ENCODE data around the gene TYMP. TPM values are rescaled to one million over a fixed set of nuclear protein-coding genes. Genes with fewer than 3 reads are reported as not detected.

TYMP gene, protein sequence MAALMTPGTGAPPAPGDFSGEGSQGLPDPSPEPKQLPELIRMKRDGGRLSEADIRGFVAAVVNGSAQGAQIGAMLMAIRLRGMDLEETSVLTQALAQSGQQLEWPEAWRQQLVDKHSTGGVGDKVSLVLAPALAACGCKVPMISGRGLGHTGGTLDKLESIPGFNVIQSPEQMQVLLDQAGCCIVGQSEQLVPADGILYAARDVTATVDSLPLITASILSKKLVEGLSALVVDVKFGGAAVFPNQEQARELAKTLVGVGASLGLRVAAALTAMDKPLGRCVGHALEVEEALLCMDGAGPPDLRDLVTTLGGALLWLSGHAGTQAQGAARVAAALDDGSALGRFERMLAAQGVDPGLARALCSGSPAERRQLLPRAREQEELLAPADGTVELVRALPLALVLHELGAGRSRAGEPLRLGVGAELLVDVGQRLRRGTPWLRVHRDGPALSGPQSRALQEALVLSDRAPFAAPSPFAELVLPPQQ
- 14.0 TPM for polyA plus RNA-seq (2012; ENCODE audit: low read depth, missing spikeins)

DNA sequence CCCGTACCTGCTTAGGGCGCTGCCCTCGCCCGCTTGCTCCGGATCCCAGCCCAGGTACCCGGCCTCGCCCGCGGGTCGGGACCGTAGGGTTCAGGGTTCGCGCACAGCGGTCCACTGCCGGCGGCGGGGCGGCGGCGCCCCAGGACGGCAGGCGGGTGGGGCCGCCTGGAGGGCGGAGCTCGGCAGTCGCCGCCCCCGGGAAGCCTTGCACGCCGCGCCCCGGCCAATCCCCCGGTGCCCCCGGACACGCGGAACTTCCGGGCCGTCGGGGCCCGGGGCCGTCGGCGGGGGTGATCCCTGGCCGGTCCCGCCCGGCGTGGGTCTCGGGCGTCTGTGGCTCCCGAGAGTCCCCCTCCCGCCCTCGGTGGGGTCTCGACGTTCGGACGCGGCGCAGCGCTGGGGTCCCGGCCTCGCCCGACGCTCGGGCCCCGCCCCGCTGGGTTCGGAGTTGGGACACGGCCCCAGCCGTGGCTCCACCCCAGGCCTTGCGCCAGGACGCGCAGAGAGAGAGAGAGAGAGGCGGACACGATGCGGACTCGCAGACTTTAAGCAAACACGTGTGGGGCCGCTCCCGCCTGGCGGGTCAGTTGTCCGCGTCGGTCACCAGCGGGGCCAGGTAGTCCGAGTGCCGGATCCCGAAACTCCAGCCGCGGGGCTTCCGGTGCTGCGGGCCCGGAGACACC, at the start of gene TYMP:
Gene TYMP (minus strand): TSS at position 116 of the 683 bp plus-strand sequence. CDS start 303 bp downstream, outside the sequence.
- TF ChIP-seq TAF1 (IDR thresholded peaks at IDR 0.05; ENCODE audit: low read depth, low read length) (peak; percentile 59; the same call in 1 of the 2 replicates), POLR2AphosphoS5 (IDR thresholded peaks at IDR 0.05; ENCODE audit: low read depth, low read length) (peak; percentile 61; the same call in 1 of the 2 replicates), POU2F2 (IDR thresholded peaks at IDR 0.05; ENCODE audit: low read depth, low read length) (peak; percentile 35), POLR2A (IDR thresholded peaks at IDR 0.05; ENCODE audit: low read depth, low read length) (no peak; the same call in 1 of the 2 replicates), SPI1 (IDR thresholded peaks at IDR 0.05; ENCODE audit: low read depth, low read length) (no peak), PAX5 (IDR thresholded peaks at IDR 0.05; ENCODE audit: insufficient read depth, low read length, severe bottlenecking) (no peak)
- FAIRE-seq (no peak), DNase-seq (ENCODE audit: insufficient read length, low spot score) (peak; percentile 65)

DNA sequence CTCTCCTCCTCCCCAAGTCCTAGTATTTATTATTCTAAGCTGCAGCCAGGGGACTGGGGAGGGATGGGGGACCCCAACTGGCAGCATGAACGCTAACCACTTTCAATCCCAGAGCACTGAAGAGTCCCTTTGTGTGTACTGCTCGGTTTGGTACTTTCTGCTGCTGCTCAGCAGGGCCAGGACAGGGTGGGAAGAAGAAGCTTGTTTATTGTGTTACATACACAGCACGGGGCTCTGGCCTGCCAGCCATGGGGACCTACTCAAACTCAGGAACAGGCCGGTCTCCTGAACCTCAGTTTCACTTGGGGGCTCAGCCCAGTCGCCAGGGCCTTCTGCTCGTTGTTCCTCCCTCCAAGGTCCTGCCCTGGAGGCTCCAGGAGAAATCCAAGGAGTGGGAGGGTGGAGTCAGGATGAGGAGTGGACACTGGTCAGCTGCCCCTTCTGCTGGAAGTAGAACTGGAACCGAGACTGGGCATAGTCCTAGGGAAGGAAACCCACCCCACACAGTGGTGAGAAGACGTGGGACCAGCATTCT, 49.0 kb upstream of the TYMP start:
- no peak for DNase-seq (ENCODE audit: insufficient read length, low spot score)
- no peak for FAIRE-seq
- TF ChIP-seq POU2F2 (IDR thresholded peaks at IDR 0.05; ENCODE audit: low read depth, low read length), result no peak
- TF ChIP-seq TAF1 (IDR thresholded peaks at IDR 0.05; ENCODE audit: low read depth, low read length), result no peak
- no peak for TF ChIP-seq POLR2A (IDR thresholded peaks at IDR 0.05; ENCODE audit: low read depth, low read length)
- TF ChIP-seq SPI1 (IDR thresholded peaks at IDR 0.05; ENCODE audit: low read depth, low read length), result no peak
- no peak for TF ChIP-seq POLR2AphosphoS5 (IDR thresholded peaks at IDR 0.05; ENCODE audit: low read depth, low read length)
- no peak for TF ChIP-seq PAX5 (IDR thresholded peaks at IDR 0.05; ENCODE audit: insufficient read depth, low read length, severe bottlenecking)

DNA sequence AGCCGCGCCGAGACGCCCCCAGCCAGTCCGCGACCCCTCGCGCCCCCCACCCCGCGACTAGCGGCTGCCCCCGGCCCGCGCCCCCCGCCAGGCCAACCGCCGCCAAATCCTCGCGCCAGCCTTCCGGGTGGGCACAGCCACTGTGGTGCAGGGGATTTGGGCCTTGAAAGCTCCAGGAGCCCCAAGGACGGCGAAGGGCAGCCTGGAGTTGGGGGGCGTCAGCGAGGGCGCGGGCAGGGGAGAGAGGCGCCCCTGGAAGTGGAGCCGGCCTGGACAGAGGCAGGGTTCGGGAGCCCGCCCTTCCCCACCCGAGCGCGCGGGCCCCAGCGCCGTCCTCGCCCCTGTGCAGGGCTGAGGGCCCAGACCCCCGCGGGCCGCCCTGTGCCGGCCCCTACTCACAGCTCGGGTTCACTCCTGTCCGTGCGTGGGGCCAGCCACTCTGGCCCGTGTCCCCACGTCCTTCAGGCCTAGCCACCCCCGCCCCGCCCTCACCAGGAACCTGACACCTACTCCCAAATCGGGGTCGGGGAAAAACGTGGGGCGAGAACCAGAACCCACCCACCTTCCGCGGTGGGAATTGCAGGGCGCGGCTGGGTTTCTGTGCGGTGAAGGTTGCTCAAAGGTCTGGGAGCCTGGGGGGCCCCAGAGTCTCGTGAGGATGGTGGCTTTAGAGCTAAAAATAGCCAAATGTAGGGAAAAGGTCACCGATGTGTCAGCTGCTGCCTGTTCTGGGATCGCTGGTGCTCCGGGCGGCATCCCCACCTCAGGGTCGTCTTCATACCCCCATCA, 48.4 kb upstream of the TYMP start, which contains the start of gene CPT1B:
Gene CPT1B (minus strand): TSS at position 441 of the 789 bp plus-strand sequence. CDS start 512 bp downstream, outside the sequence.
- TF ChIP-seq TAF1 (IDR thresholded peaks at IDR 0.05; ENCODE audit: low read depth, low read length), result no peak
- no peak for TF ChIP-seq SPI1 (IDR thresholded peaks at IDR 0.05; ENCODE audit: low read depth, low read length)
- no peak for TF ChIP-seq POLR2A (IDR thresholded peaks at IDR 0.05; ENCODE audit: low read depth, low read length)
- no peak for TF ChIP-seq POLR2AphosphoS5 (IDR thresholded peaks at IDR 0.05; ENCODE audit: low read depth, low read length)
- no peak for TF ChIP-seq PAX5 (IDR thresholded peaks at IDR 0.05; ENCODE audit: insufficient read depth, low read length, severe bottlenecking)
- TF ChIP-seq POU2F2 (IDR thresholded peaks at IDR 0.05; ENCODE audit: low read depth, low read length), result no peak
- no peak for FAIRE-seq
- no peak for DNase-seq (ENCODE audit: insufficient read length, low spot score)

DNA sequence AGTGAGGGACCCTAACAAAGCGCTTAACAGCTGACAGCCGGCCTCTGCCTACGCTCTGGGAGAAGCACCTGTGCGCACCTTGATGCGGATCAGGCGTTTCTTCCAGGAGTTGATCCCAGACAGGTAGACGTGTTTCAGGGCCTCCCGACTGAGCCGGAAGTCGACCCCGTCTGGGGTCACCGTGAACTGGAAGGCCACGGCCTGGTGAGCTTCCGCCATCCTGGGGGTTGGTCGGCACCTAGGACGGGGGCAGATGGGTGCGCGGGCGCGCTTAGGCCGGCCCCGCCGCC, 47.8 kb upstream of the TYMP start:
- FAIRE-seq, result no peak
- DNase-seq (ENCODE audit: insufficient read length, low spot score), result no peak
- TF ChIP-seq POU2F2 (IDR thresholded peaks at IDR 0.05; ENCODE audit: low read depth, low read length) (no peak), POLR2A (IDR thresholded peaks at IDR 0.05; ENCODE audit: low read depth, low read length) (no peak), TAF1 (IDR thresholded peaks at IDR 0.05; ENCODE audit: low read depth, low read length) (no peak), SPI1 (IDR thresholded peaks at IDR 0.05; ENCODE audit: low read depth, low read length) (no peak), PAX5 (IDR thresholded peaks at IDR 0.05; ENCODE audit: insufficient read depth, low read length, severe bottlenecking) (no peak), POLR2AphosphoS5 (IDR thresholded peaks at IDR 0.05; ENCODE audit: low read depth, low read length) (no peak)

DNA sequence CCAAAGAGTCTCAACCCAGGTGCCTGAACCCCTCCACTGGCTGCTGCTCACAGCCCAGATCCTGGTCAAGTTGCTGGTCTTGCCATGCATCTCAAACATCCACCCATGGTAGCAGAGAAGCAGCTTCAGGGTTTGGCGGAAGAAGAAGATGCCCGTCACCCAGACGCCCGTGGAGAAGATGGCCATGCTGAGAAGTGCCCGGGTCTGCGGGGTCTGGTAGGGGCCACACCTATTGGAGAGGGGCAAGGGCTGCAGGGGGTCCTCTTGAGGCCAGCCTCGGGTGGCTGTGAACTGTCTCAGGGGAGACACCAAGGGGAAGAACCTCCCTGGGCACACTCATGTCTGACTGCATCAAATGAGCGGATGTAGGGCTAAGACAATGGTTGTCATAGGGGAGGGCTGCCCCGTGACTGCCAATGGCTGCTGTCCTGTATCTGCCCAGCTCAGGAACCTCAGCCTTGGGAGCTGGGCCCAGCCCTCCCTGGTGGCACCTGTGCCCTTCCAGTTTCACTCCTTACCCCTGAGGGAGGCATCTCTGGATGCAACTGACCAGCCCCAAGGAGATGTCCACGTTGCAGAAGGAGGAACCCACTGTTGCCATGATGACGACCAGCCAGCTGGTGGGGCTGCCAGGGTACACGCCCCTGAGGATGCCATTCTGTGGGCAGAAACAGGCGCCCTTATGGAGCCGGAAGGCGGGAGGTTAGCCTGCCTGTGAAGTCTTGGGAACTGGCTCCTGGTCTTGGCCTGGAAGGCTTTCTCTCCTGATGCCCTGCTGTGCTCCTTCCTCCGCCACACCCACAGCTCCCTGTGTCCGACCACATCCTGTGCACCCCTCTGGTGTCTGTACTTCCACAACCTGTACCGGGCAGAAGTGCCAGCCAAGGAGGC, 47.2 kb upstream of the TYMP start:
- FAIRE-seq (no peak), DNase-seq (ENCODE audit: insufficient read length, low spot score) (no peak)

DNA sequence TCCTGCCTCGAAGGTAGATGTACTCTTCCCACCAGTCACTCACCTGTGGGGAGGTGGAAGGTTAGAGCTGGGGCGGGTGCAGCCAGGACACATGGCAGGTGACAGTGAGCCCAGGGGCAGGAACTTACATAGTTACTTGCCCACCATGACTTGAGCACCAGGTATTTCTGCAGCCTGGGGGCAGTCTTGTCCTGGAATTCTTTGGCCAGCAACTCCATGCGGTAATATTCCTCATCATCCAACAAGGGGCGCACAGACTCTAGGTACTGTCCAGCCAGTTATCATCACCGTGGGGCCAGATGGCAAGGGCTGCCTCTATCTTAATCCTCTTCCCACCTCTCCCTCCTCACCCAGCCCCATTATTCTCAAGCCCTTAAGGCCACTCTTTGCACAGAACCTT, 46.3 kb upstream of the TYMP start:
- FAIRE-seq (no peak), DNase-seq (ENCODE audit: insufficient read length, low spot score) (no peak)
- TF ChIP-seq POU2F2 (IDR thresholded peaks at IDR 0.05; ENCODE audit: low read depth, low read length), result no peak
- no peak for TF ChIP-seq SPI1 (IDR thresholded peaks at IDR 0.05; ENCODE audit: low read depth, low read length)

More for the DNA sequence above, 47.2 kb upstream of the TYMP start:
- no peak for TF ChIP-seq PAX5 (IDR thresholded peaks at IDR 0.05; ENCODE audit: insufficient read depth, low read length, severe bottlenecking)
- TF ChIP-seq TAF1 (IDR thresholded peaks at IDR 0.05; ENCODE audit: low read depth, low read length), result no peak
- no peak for TF ChIP-seq POU2F2 (IDR thresholded peaks at IDR 0.05; ENCODE audit: low read depth, low read length)
- no peak for TF ChIP-seq POLR2AphosphoS5 (IDR thresholded peaks at IDR 0.05; ENCODE audit: low read depth, low read length)
- TF ChIP-seq SPI1 (IDR thresholded peaks at IDR 0.05; ENCODE audit: low read depth, low read length), result no peak
- no peak for TF ChIP-seq POLR2A (IDR thresholded peaks at IDR 0.05; ENCODE audit: low read depth, low read length)

DNA sequence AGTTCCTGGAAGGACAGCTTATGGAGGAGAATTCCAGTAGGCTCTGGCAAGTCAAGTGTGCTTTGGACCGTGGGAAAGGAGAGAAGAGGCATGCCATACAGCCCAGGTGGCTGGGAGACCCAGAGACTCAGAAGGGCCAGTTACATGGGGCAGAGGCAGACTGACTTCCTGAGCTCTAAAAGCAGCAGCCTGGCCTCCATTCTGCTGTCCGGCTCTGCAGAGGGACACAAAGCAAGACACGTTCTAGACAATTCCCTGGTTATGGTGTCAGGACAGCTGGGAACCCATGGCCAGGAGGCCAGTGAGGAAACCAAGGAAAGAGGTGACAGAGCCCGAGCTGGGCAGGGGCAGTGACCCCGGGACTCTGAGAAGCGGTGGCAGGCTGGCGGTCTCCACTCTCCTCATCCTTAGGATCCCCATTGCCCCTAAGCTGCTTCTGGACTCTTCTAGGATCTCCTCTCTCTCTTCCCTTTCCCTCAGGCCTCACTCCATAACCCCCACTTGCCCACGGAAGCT, 45.7 kb upstream of the TYMP start:
- DNase-seq (ENCODE audit: insufficient read length, low spot score) (no peak), FAIRE-seq (no peak)
- TF ChIP-seq SPI1 (IDR thresholded peaks at IDR 0.05; ENCODE audit: low read depth, low read length) (no peak), POLR2AphosphoS5 (IDR thresholded peaks at IDR 0.05; ENCODE audit: low read depth, low read length) (no peak), POU2F2 (IDR thresholded peaks at IDR 0.05; ENCODE audit: low read depth, low read length) (no peak), TAF1 (IDR thresholded peaks at IDR 0.05; ENCODE audit: low read depth, low read length) (no peak), POLR2A (IDR thresholded peaks at IDR 0.05; ENCODE audit: low read depth, low read length) (no peak), PAX5 (IDR thresholded peaks at IDR 0.05; ENCODE audit: insufficient read depth, low read length, severe bottlenecking) (no peak)

DNA sequence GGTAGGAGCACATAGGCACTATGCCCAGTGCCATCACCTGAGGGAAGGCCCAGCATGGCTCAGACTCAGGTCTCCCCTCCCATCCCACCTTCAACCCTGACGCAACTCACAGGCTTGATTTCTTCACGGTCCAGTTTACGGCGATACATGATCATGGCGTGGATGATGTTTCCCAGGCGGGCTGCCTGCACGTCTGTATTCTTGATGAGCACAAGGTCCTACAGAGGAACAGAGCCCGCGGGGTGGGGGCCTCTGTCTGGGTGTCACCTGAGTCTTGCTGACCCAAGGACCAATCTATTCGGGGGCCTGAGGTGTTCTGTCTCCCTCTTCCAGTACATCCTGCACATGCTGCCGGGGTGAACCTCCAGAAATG, 44.6 kb upstream of the TYMP start:
- DNase-seq (ENCODE audit: insufficient read length, low spot score) (no peak), FAIRE-seq (no peak)
- TF ChIP-seq TAF1 (IDR thresholded peaks at IDR 0.05; ENCODE audit: low read depth, low read length) (no peak), POLR2A (IDR thresholded peaks at IDR 0.05; ENCODE audit: low read depth, low read length) (no peak), POLR2AphosphoS5 (IDR thresholded peaks at IDR 0.05; ENCODE audit: low read depth, low read length) (no peak), PAX5 (IDR thresholded peaks at IDR 0.05; ENCODE audit: insufficient read depth, low read length, severe bottlenecking) (no peak), SPI1 (IDR thresholded peaks at IDR 0.05; ENCODE audit: low read depth, low read length) (no peak), POU2F2 (IDR thresholded peaks at IDR 0.05; ENCODE audit: low read depth, low read length) (no peak)
